Jurkat, Clone E6-1 (cell line): ENCODE results near the gene OR1D5.
"Not testable (repeated sequence)": the region's sequence is repeated elsewhere in the genome, so short reads cannot be mapped to it uniquely, and the experiment has no call there.

ENCODE experiments used
- DNase-seq: peaks from one replicate; pipeline ENCODE4 v3.0.0-alpha.2; 2011; ENCODE audit warnings: low read depth, low spot score
- H3K4me3 ChIP-seq: 2 replicates; pipeline ENCODE4 v1.5.1; 2011; ENCODE audit warnings: mild to moderate bottlenecking, low read length, control low read depth, moderate library complexity

OR1D5 gene

DNA sequence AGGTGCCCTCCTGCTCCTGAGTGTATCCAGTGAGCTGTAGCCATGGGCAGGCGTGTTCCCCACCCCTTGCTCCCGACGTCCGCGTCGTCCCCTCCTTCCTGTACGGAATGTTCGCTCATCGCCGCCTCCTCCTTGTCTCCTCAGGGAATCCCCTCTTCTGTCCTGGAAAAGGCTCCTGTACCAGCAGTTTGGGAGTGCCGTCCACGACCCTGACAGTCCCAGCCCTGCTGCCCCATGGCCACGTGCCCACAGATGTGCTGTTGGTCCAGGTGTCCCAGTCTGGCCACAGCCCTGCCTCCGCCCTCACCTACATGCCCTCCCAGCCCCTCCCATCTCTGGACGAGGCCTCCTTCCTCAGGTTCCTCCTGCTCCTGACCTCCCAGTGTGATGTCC is 30.2 kb downstream of the OR1D5 start:
- no peak overlapping the region for H3K4me3 ChIP-seq
- no peak for DNase-seq

DNA sequence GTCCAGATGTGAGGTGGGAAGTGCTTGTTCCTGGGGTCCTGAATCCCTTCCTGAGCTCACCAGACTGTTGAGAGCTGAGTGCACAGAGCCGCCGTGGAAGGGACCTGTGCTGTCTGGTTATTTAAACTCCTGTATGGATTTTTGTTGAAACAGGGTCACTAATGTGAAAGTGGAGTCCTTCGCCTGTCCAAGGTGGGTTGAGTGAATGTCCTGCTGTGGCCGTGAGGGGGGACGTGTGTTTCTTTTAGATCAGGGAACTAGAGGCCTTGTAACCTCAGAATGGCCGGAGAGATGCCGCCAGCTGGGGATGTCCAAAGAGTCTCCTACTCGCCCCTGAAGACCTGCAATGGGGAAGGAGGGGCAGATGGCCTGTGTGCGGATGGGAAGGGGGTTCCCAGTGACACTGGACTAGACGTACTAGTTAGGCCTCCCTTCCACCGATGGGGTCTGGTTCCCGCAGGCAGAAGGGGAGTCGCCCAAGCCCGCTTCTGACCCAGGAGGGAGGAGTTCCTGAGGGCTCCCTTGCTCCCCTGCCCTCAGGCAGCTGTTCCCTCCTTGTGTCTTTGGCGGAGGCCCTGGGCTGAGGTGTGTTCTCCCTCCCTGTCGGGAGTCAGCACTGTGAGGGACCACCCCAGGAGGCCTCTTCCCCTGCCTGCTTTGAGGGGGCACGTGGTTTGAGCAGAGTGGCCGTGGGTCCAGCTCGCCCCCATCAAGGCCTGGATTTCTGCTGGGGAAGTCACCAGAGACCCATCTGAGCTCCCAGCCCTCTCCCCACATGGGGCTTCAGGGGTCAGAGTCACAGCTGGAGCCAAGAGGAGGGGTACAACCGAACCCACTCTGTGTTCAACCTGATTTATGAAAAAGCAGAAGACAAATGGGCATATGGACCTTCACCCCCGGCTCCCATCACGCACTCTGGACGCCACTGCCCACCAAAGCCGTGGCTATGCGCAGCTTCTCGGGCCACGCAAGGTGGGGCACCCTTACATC is 30.9 kb downstream of the OR1D5 start:
- DNase-seq, result no peak

GRCh38 chr17:3030852-3031470 is 32.4 kb downstream of the OR1D5 start:
- DNase-seq, result not testable (repeated sequence)

More for the DNA sequence above, 30.9 kb downstream of the OR1D5 start:
- H3K4me3 ChIP-seq, result no peak overlapping the region

DNA sequence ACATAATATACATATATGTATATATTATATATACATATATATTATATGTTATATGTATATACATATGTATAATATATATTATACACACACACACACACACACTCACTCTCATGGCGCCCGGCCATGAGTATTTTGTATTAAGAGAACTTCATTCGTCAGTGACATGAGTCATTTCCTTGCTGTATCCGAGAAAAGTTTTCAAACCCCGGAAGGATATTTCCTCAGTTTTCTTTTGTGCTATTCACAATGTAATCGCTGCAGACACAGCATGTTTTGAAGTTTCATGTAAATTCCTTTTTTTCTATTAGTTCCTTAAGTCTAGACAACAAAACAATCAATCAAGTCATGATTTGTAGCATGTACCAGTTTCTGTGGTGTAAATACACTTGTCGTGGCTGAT is 33.3 kb downstream of the OR1D5 start:
- DNase-seq, result no peak
- H3K4me3 ChIP-seq, result no peak overlapping the region

More at GRCh38 chr17:3030852-3031470, 32.4 kb downstream of the OR1D5 start:
- not testable (repeated sequence) for H3K4me3 ChIP-seq

- DNase-seq, result no peak
- H3K4me3 ChIP-seq, result no peak overlapping the region
These were observed 34.0 kb downstream of the OR1D5 start for GRCh38 chr17:3029213-3029913.

GRCh38 chr17:3027786-3028532 is 35.4 kb downstream of the OR1D5 start:
- DNase-seq, result no peak
- no peak overlapping the region for H3K4me3 ChIP-seq

- no peak for DNase-seq
- no peak overlapping the region for H3K4me3 ChIP-seq
These were observed 36.3 kb downstream of the OR1D5 start for GRCh38 chr17:3026856-3027751.

DNA sequence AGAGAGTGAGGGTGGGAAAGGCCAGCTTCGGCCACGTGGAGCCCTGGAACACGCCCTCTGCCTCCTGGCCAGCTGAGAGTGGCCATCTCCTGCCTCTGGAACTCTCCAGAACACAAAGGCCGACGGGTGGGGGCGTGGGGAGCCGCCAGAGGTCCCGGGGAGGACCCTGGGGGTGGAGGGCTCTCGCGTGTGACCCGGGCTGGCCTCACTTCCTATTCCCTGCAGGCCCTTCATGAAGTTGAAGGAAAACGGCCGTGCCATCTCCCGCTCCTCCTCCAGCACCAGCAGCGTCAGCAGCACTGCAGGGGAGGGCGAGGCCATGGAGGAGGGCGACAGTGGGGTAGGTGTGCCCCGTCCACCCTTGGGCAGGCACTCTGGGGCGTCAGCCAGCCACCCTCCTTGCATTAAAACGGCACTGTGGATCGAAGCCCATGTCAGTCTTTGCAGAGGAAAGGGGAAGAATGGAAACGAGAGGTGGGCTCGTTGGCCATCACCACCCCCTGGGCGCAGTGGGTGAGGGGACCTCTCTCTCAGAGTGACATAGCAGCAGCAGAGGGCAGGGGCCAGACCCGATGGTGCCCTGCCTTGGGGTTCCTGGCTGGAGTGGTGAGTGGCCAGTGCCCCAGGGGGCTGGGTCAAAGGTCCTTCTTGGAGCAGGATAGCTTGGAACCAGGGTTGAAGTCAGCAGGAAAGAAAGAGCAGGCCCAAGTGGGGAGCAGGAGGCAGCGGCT is 37.1 kb downstream of the OR1D5 start:
- H3K4me3 ChIP-seq, result no peak overlapping the region
- no peak for DNase-seq

DNA sequence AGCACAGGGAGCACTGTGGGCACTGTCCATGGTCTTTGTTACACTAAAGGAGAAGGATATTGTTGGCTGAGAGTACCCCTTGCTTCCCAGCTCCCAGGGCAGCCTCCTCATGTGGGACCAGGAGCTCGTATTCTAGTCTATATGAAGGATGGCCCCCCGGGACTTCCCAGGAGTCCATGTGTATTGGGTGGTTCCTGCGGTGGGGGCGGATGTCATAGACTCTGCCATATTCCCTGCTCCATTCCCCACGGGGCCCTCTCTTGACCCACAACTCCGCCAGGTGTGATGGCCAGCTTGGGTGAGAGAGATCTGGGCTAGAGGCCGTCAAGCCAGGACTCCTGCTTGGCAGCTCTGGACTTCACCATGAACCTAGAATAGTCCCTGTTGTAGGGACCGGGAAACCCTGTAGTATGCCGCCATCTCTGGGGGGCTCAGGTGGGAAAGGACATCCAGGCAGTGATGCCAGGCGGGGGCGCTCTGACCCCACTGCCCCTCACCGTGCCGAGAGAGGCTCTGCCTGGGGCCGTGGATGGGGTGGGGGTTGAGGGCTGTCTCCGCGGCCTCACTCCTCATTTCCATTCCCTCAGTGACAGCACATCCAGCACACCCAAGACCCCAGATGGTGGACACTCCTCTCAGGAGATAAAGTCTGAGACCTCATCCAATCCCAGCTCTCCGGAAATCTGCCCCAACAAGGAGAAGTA is 37.8 kb downstream of the OR1D5 start:
- no peak for DNase-seq
- H3K4me3 ChIP-seq, result no peak overlapping the region

DNA sequence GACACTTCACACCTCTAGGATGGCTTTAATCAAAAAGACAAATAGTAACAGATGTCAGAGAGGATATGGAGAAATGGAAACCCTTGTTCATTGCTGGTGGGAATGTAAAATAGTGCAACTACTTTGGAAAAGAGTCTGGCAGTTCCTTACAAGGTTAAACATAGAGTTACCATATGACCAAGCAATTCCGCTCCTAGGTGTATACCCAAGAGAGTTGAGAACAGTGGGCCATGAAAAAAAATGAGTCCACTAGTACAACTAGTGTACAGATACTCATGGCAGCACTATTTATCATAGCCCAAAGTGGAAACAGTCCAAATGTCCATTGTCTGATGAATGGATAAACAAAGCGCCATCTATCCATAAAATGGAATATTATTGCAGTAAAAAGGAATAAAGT is 39.1 kb downstream of the OR1D5 start:
- DNase-seq, result no peak

DNA sequence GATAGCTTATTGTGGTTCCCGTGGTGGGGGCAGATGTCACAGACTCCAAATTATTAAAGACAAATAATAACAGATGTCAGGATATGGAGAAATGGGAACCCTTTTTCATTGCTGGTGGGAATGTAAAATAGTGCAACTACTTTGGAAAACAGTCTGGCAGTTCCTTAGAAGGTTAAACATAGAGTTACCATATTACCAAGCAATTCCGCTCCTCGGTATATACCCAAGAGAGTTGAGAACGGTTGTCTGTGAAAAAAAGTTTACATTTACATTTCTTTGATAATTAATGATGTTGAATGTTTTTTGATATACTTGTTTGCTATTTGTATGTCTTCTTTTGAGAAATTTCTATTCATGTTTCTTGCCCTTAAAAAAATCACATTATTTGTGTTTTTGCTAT is 41.2 kb downstream of the OR1D5 start:
- H3K4me3 ChIP-seq, result no peak overlapping the region
- no peak for DNase-seq

More for the DNA sequence above, 39.1 kb downstream of the OR1D5 start:
- H3K4me3 ChIP-seq, result no peak overlapping the region

DNA sequence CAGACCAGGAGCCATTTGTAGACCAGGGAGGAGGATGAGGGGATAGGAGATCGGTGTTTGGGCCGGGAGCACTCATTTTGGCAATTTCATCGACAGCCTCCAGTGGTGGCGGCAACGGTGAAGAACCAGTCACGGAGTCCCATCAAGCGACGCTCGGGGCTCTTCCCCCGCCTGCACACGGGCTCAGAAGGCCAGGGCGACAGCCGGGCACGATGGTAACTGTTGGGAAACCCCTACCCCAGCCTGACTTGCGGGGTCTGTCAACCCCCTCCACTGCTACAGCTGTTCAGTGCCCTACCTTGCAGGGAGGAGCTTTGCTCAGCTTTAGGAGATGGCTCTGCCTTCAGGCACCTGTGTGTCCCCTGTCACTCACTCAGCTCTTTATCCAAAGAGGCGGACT is 43.0 kb downstream of the OR1D5 start:
- H3K4me3 ChIP-seq, result no peak overlapping the region
- no peak for DNase-seq

- DNase-seq, result no peak
- H3K4me3 ChIP-seq, result no peak overlapping the region
These were observed 43.6 kb downstream of the OR1D5 start for GRCh38 chr17:3019761-3020160.

GRCh38 chr17:3017936-3018335 is 45.5 kb downstream of the OR1D5 start:
- DNase-seq, result no peak
- H3K4me3 ChIP-seq, result no peak overlapping the region

- no peak overlapping the region for H3K4me3 ChIP-seq
- DNase-seq, result no peak
These were observed 47.5 kb downstream of the OR1D5 start for GRCh38 chr17:3015890-3016289.

GRCh38 chr17:3012926-3013581 is 50.4 kb downstream of the OR1D5 start:
- DNase-seq, result peak; percentile 41
- no peak overlapping the region for H3K4me3 ChIP-seq
